GM18498 (cell line): ENCODE measurements around the gene TOMM20L.

Experiments
- ATAC-seq: cut with Tn5 transposase; IDR thresholded peaks from one replicate; pipeline ENCODE4 v1.9.1; 2021; ENCODE audit warnings: mild to moderate bottlenecking, moderate library complexity; ENCODE audit not compliant: unreplicated experiment

The TOMM20L gene

GRCh38 chr14:58426670-58427280, 31.0 kb downstream of the TOMM20L start:
- ATAC-seq = peak; percentile 44

DNA sequence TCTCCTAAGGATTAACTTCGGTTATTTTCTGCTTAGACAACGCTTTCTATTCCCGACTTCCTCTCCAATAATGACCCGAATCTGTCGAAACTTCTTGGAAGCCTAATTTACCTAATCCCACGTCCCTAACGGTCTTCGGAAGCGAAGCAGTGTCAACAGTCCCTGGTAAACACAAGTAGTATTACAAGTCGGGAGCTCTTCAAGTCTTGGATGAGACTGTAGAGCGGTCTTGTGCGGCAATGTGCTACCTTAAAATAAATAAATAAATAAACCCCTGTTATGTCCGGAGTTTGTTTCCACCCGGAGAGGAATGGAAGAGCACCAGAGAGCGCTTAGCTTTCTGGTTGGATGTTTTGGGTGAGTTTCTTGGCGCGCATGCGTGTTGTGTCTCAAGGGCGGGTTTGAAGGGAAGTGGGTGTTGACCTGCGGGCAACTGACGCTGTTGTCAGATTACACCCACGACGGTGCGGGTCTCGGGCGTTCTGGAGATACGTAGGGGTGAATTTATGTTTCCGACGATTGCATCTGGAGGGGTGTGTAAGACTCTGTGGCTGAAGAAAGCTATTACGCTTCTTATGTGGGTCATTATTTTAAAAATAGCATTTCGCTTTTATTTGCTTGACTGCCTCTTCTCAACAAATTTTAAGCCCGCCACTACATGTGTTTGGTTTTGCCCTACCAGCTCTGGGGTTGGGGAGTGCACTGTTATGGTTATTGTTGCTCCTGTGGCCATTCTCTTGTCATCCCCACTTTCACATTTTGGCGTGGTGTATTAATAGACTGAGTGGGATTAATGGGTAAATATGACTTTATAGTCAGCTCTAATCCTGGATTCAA, 31.8 kb downstream of the TOMM20L start, which contains the start of the genes KIAA0586 and TIMM9:
Gene KIAA0586, plus strand, starts transcription at position 439 of the 837 bp plus-strand sequence. CDS start 546 bp downstream, outside the sequence.
Gene TIMM9, minus strand, starts transcription at position 251 of the 837 bp plus-strand sequence. CDS start 15,586 bp downstream, outside the sequence.
- peak; percentile 91 for ATAC-seq

GRCh38 chr14:58428118-58428683, 32.5 kb downstream of the TOMM20L start:
- no peak for ATAC-seq

DNA sequence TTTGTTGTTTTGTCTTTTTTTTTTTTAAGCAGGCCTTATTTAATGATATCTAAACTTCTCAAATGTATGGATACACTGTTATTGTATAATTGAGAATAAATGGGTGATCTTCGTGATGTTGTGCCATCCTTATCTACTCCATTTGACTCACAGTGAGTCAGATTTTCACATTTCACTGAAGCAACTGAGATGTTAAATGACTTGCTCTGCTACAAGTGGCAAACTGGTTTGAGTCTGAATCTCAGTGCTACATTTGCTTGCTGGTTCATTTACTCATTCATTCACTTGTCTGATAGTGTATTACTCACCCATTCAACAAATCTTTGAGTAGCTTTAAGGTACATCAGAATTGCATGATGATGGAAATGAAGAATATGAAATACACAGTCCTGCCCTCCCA, 34.4 kb downstream of the TOMM20L start:
- no peak for ATAC-seq

- no peak for ATAC-seq
Observed at GRCh38 chr14:58439476-58439875, 43.7 kb downstream of the TOMM20L start.

GRCh38 chr14:58444627-58445026, 48.9 kb downstream of the TOMM20L start:
- no peak for ATAC-seq

GRCh38 chr14:58455593-58456265, 60.0 kb downstream of the TOMM20L start:
- no peak for ATAC-seq
